HCT116 (cell line): ENCODE results near the gene DNAH10. TPM values are rescaled to one million over a fixed set of nuclear protein-coding genes. Genes with fewer than 3 reads are reported as not detected.

ENCODE experiments used
- ATAC-seq: fragments of 200-7000 bp; cut with Tn5 transposase; 2 replicates; pipeline ENCODE4 v1.9.1; 2020; ENCODE audit warnings: mild to moderate bottlenecking, moderate library complexity
- BruUV-seq: library from RNA; stranded (reverse); fragments of 400-500 nt; replicated peaks from 2 replicates; lab custom pipeline; 2021; lab: Mats Ljungman, UMichigan
- CTCF ChIA-PET: fragments of 300-600 bp; sonication (Branson Sonifier 250); formaldehyde crosslinking; loops from one replicate; lab custom pipeline; 2021; ENCODE audit warnings: antibody characterized with exemption; lab: Charles Lee
- POLR2A ChIA-PET: fragments of 300-600, 350-600 bp; sonication (Branson Sonifier 250); formaldehyde crosslinking; loops from one replicate; lab custom pipeline; 2021; ENCODE audit warnings: antibody characterized with exemption; lab: Charles Lee
- RAD21 ChIA-PET, 2 experiments: fragments of 300-600 bp; sonication (Branson Sonifier 250); formaldehyde crosslinking; loops; one replicate each; lab custom pipeline; 2023; ENCODE audit warnings: low total read pairs in 2 of 2; ENCODE audit not compliant: uncharacterized antibody in 2 of 2, unreplicated experiment in 2 of 2, low non-redundant PET in 1 of 2; lab: Charles Lee
- DNase-seq: peaks from one replicate; pipeline ENCODE4 v3.0.0-alpha.2; 2010; ENCODE audit warnings: low read depth, low spot score
- H2AFZ ChIP-seq: fragments of 200-600 bp; shearing (Covaris generic), sonication (generic); 2 replicates; pipeline ENCODE4 v1.6.1; 2017; ENCODE audit warnings: low read depth, mixed run types, mixed read lengths, antibody characterized with exemption, low read length; ENCODE audit not compliant: poor library complexity, severe bottlenecking
- H3K27ac ChIP-seq: 2 replicates; pipeline ENCODE4 v1.5.1; 2012; ENCODE audit warnings: low read depth, low read length
- H3K27me3 ChIP-seq: fragments of 200-600 bp; sonication (generic); 2 replicates; pipeline ENCODE4 v1.6.1; 2016; ENCODE audit warnings: mixed run types, low read length, mixed read lengths; ENCODE audit not compliant: insufficient read depth
- H3K36me3 ChIP-seq, 2 experiments: fragments of 200-500 bp in 1 of 2; fragments of 200-600 bp in 1 of 2; sonication (Bioruptor generic) in 1 of 2; sonication (generic) in 1 of 2; 2 replicates each; pipeline versions ENCODE4 v1.5.1 to v1.6.1; 2014 to 2016; ENCODE audit warnings: low read length in 2 of 2, inconsistent platforms in 1 of 2, mixed read lengths in 1 of 2, mixed run types in 1 of 2; ENCODE audit not compliant: insufficient read depth in 2 of 2, control insufficient read depth in 1 of 2
- H3K4me1 ChIP-seq, 2 experiments: fragments of 200-600 bp in 1 of 2; sonication (generic) in 1 of 2; 2 replicates each; pipeline versions ENCODE4 v1.5.1 to v1.6.1; 2012 to 2017; ENCODE audit warnings: low read length in 2 of 2, inconsistent platforms in 1 of 2, mild to moderate bottlenecking in 1 of 2, mixed read lengths in 1 of 2, mixed run types in 1 of 2, moderate library complexity in 1 of 2; ENCODE audit not compliant: insufficient read depth in 2 of 2, control insufficient read depth in 1 of 2
- H3K4me2 ChIP-seq: fragments of 200-600 bp; sonication (generic); 2 replicates; pipeline ENCODE4 v1.6.1; 2017; ENCODE audit warnings: mixed run types, low read length, mixed read lengths
- H3K4me3 ChIP-seq, 2 experiments: fragments of 200-600 bp in 1 of 2; sonication (generic) in 1 of 2; replicated peaks in 1 of 2; 2 replicates each; pipeline ENCODE4 v1.5.1; 2011 to 2016; ENCODE audit warnings: low read length in 2 of 2, control low read depth in 1 of 2, low read depth in 1 of 2, mild to moderate bottlenecking in 1 of 2, mixed read lengths in 1 of 2, mixed run types in 1 of 2
- H3K79me2 ChIP-seq: fragments of 200-600 bp; sonication (generic); 2 replicates; pipeline ENCODE4 v1.6.1; 2017; ENCODE audit warnings: mild to moderate bottlenecking, mixed run types, low read length, moderate library complexity, mixed read lengths; ENCODE audit not compliant: insufficient read depth
- H3K9ac ChIP-seq: fragments of 200-600 bp; sonication (generic); 2 replicates; pipeline ENCODE4 v1.6.1; 2016; ENCODE audit warnings: low read length, mixed read lengths
- H3K9me2 ChIP-seq: fragments of 200-600 bp; sonication (generic), shearing (Covaris generic); 2 replicates; pipeline ENCODE4 v1.6.1; 2017; ENCODE audit warnings: mixed run types, mild to moderate bottlenecking, moderate library complexity; ENCODE audit not compliant: insufficient read depth
- H3K9me3 ChIP-seq, 2 experiments: fragments of 200-500 bp in 1 of 2; fragments of 200-600 bp in 1 of 2; sonication (Bioruptor generic) in 1 of 2; sonication (generic) in 1 of 2; 2 replicates each; pipeline ENCODE4 v1.6.1; 2014 to 2017; ENCODE audit warnings: low read length in 2 of 2, mixed read lengths in 2 of 2, inconsistent platforms in 1 of 2, low read depth in 1 of 2, mild to moderate bottlenecking in 1 of 2, mixed run types in 1 of 2, moderate library complexity in 1 of 2; ENCODE audit not compliant: control insufficient read depth in 1 of 2, insufficient read depth in 1 of 2
- H4K20me1 ChIP-seq: fragments of 200-600 bp; sonication (generic), shearing (Covaris generic); 2 replicates; pipeline ENCODE4 v1.6.1; 2017; ENCODE audit warnings: mixed run types, mild to moderate bottlenecking, moderate library complexity; ENCODE audit not compliant: insufficient read depth
- ATF3 ChIP-seq: IDR thresholded peaks from 2 replicates; pipeline ENCODE4 v1.6.1; 2012
- CBX3 ChIP-seq: IDR thresholded peaks from 2 replicates; pipeline ENCODE4 v1.6.1; 2012; ENCODE audit warnings: low read depth
- CTCF ChIP-seq, 3 experiments: fragments of 200-600 bp in 1 of 3; sonication (generic) in 1 of 3; IDR thresholded peaks in 2 of 3; conservative IDR thresholded peaks in 1 of 3; 2 replicates each; pipeline ENCODE4 v1.5.1; 2012 to 2017; ENCODE audit warnings: low read depth in 2 of 3, low read length in 2 of 3, antibody characterized with exemption in 1 of 3, borderline replicate concordance in 1 of 3, control low read depth in 1 of 3, mild to moderate bottlenecking in 1 of 3, mixed read lengths in 1 of 3, mixed run types in 1 of 3, moderate library complexity in 1 of 3; ENCODE audit not compliant: insufficient read depth in 1 of 3
- EGR1 ChIP-seq: IDR thresholded peaks from 2 replicates; pipeline ENCODE4 v1.6.1; 2012; ENCODE audit warnings: low read depth
- ELF1 ChIP-seq: IDR thresholded peaks from 2 replicates; pipeline ENCODE4 v1.6.1; 2012; ENCODE audit warnings: low read depth, borderline replicate concordance
- EZH2 ChIP-seq: fragments of 200-600 bp; sonication (generic); IDR thresholded peaks from 2 replicates; pipeline ENCODE4 v1.6.1; 2017; ENCODE audit warnings: antibody characterized with exemption, mixed run types
- EZH2phosphoT487 ChIP-seq: fragments of 200-600 bp; IDR thresholded peaks from 2 replicates; pipeline ENCODE4 v1.6.1; 2018; ENCODE audit warnings: antibody characterized with exemption, borderline replicate concordance
- JUND ChIP-seq: IDR thresholded peaks from 2 replicates; pipeline ENCODE4 v1.6.1; 2012
- POLR2AphosphoS5 ChIP-seq: IDR thresholded peaks from 2 replicates; pipeline ENCODE4 v1.6.1; 2011; ENCODE audit warnings: mild to moderate bottlenecking, low read depth, low read length, moderate library complexity
- RAD21 ChIP-seq: IDR thresholded peaks from 2 replicates; pipeline ENCODE4 v1.6.1; 2012; ENCODE audit warnings: low read depth, mild to moderate bottlenecking
- REST ChIP-seq: IDR thresholded peaks from 2 replicates; pipeline ENCODE4 v1.6.1; 2012; ENCODE audit warnings: low read depth
- SIN3A ChIP-seq: IDR thresholded peaks from 2 replicates; pipeline ENCODE4 v1.6.1; 2012; ENCODE audit warnings: low read depth
- YY1 ChIP-seq: IDR thresholded peaks from 2 replicates; pipeline ENCODE4 v1.6.1; 2011; ENCODE audit warnings: low read length, low read depth, moderate library complexity, mild to moderate bottlenecking; ENCODE audit not compliant: insufficient replicate concordance; ENCODE audit errors: extremely low read depth
- ZBTB33 ChIP-seq: IDR thresholded peaks from 2 replicates; pipeline ENCODE4 v1.6.1; 2011; ENCODE audit warnings: mild to moderate bottlenecking, low read length, moderate library complexity; ENCODE audit not compliant: insufficient replicate concordance; ENCODE audit errors: extremely low read depth
- intact Hi-C: fragments of 100-400 bp; cut with micrococcal nuclease; formaldehyde crosslinking; loops from 2 replicates; pipeline ENCODE4 v1.10.0; 2022
- total RNA-seq: library from RNA; stranded (reverse); gene quantifications from one replicate; pipeline ENCODE4 v1.2.1, GENCODE V29; 2021; ENCODE audit not compliant: unreplicated experiment

Gene DNAH10
- total RNA-seq, 1 experiment from 2014 or later: 1.3 TPM

GRCh38 chr12:123951467-123951866 is 189.4 kb downstream of the DNAH10 start:
- TF ChIP-seq RAD21: no peak
- no peak for TF ChIP-seq CBX3
- no peak for TF ChIP-seq CTCF (IDR thresholded peaks at IDR 0.05 in 2 of 3, conservative IDR thresholded peaks at IDR 0.05 in 1 of 3; ENCODE audit: borderline replicate concordance in 1 of 3, insufficient read depth in 1 of 3, low read depth in 2 of 3, low read length in 2 of 3)
- TF ChIP-seq EZH2: no peak
- TF ChIP-seq POLR2AphosphoS5: no peak
- TF ChIP-seq EZH2phosphoT487: no peak
- TF ChIP-seq ZBTB33: no peak
- TF ChIP-seq JUND: no peak
- no peak for TF ChIP-seq SIN3A
- no peak for TF ChIP-seq ATF3
- no peak for TF ChIP-seq REST
- no peak for TF ChIP-seq YY1
- no peak for TF ChIP-seq EGR1
- TF ChIP-seq ELF1: no peak
- TF ChIP-seq, all 23 proteins: peak for 0
- no peaks in the 10 kb centered on the region for H3K79me2 ChIP-seq
- H3K36me3 ChIP-seq: no peaks in the 10 kb centered on the region
- no peaks in the 10 kb centered on the region for H3K27me3 ChIP-seq
- ChIA-PET RAD21 (no interaction called here), POLR2A (no interaction called here), CTCF (no interaction called here)
- H4K20me1 ChIP-seq: no peaks in the 10 kb centered on the region
- H3K4me3 ChIP-seq: no peak overlapping the region
- no peak for ATAC-seq
- H3K4me1 ChIP-seq: no peaks in the 10 kb centered on the region
- BruUV-seq: no TSS peak
- H3K27ac ChIP-seq: no peak overlapping the region
- H3K4me2 ChIP-seq: no peak overlapping the region
- DNase-seq: no peak
- H2AFZ ChIP-seq: no peak overlapping the region
- no peak overlapping the region for H3K9ac ChIP-seq
- intact Hi-C loops: no loop called here
- H3K9me2 ChIP-seq: no peaks in the 10 kb centered on the region
- no peaks in the 10 kb centered on the region for H3K9me3 ChIP-seq
